Measurements from ENCODE around the gene TNFRSF14. TPM values are rescaled to one million over a fixed set of nuclear protein-coding genes. Genes with fewer than 3 reads are reported as not detected.
A peak's percentile ranks its signal among the peaks of the same experiment; 100 is the strongest.

Gene TNFRSF14
- total and polyA plus RNA-seq, 2 of the 13 experiments (the other 11 are each of a cell fraction or from before 2014, with no cell fraction given), result 11.9 to 49.9 TPM

DNA sequence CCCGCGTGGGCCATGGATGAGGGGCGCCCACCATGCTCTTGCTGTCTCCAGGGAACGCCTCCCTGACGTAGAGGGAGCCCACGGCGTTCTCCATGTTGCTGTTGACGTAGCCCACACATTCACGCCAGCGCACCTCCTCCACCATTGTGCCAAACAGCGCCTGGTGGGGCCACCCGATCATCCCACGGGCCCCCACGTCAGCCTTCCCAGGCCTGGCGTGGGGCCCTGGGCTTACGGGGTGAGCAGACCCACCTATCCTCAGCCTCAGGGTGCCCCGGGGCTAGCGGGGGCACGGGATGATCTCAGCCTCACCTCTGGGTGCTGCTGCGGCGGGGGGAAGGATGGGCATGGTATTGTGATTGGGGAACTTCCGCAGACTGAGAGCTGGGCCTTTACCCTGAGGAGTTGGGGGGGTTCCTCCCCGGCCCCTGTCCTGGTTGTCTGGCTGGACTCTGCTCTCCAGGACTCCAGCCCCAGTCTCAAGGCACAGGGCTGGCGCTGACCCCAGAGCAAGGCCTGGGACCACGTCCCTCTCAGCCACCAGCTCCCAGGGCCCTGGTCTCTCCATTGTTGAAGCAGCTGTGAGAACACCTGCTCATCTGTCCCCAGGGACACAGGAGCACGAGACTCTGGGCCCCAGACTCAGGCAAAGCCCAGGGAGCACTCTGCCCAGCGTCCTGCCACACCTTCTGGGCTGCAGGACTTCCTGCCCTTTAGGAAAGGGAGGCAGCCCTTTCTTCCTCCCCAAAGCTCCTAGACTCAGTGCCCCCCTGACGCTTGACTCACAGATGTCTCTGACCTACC is 40.6 kb downstream of the TNFRSF14 start (continued):
- TF ChIP-seq BCLAF1 (IDR thresholded peaks at IDR 0.05) (no peak), ZNF746 (CRISPR knock-in tag; IDR thresholded peaks at IDR 0.05) (no peak), MED1 (CRISPR knock-in tag; IDR thresholded peaks at IDR 0.05) (no peak), PITX1 (CRISPR knock-in tag; IDR thresholded peaks at IDR 0.05) (no peak), ZNF644 (CRISPR knock-in tag; IDR thresholded peaks at IDR 0.05; ENCODE audit: low read depth) (no peak)
- TF ChIP-seq, protein P1, sequence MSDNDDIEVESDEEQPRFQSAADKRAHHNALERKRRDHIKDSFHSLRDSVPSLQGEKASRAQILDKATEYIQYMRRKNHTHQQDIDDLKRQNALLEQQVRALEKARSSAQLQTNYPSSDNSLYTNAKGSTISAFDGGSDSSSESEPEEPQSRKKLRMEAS (IDR thresholded peaks at IDR 0.05), result no peak

DNA sequence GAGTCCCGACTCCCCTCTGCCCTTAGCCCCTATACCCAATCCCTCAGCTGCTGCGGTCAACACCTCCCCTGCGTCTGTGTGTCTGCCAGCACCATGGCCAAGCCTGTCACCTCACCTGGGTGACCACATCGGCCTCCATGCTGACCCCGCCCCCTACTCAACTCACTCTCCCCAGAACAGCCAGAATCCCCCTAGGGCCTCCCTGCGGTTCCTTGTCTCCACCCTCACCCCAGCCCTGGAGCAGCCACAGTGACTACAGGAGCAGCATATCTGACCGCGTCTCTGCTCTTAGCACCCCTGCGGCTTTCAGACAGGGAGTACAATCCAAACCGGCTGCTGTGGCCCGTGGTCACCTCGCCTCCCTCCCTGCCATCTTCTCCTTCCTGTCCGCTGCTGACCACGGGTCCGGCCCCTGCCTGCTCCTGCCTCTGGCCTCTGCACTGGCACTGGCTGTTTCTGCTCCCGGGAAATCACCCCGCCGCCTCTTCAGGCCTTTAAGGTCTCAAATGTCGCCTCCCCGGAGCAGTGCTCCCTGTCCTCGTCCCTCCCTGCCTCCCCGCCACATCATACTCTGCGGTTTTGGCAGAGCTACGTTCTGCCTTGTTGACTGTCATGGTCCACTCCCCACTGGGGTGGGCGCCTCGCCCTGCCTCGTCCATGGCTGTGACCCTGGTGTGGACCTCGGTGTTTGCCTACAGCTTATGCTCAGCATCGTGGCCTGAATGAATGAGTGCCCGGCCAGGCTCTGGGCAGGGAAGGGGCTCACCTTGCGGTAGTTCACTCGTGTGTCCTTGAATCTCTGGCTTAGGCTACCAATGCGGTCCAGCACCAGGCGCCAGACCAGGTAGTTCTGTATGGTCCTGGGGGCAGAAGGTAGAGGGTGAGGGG is 41.5 kb downstream of the TNFRSF14 start:
- Histone ChIP-seq H3K79me2 (ENCODE audit: insufficient read depth, low read length) (no peaks in the 10 kb centered on the region), H3K36me3 (replicated peaks in 1 of 2; ENCODE audit: control insufficient read depth in 1 of 2, insufficient read depth in 2 of 2, low read length in 2 of 2) (no peaks in the 10 kb centered on the region), H2AFZ (ENCODE audit: low read length) (no peak overlapping the region), H3K9me3 (ENCODE audit: low read length) (no peaks in the 10 kb centered on the region), H3K27ac (ENCODE audit: extremely low read length, insufficient read depth, low read length) (no peak overlapping the region), H3K4me1 (ENCODE audit: insufficient read depth, low read length) (peaks cover 12% of the 10 kb centered on the region), H4K20me1 (ENCODE audit: insufficient read depth, low read length) (no peaks in the 10 kb centered on the region), H3K4me3 (replicated peaks in 1 of 3; ENCODE audit: insufficient read depth in 1 of 3, low read depth in 2 of 3, low read length in 3 of 3) (no peak overlapping the region), H3K4me2 (ENCODE audit: low read depth, low read length) (no peak overlapping the region), H3K9ac (ENCODE audit: insufficient read depth, low read depth, low read length) (no peak overlapping the region), H3K27me3 (ENCODE audit: control insufficient read depth in 1 of 2, insufficient read depth in 2 of 2, low read length in 2 of 2) (peaks cover 8 to 63% of the 10 kb centered on the region in 2 experiments; a peak in 4 of 5 replicates)
- CTCF ChIA-PET (ENCODE audit: low intra/inter-chr PET ratio, low total read pairs), result no interaction called here
- POLR2A ChIA-PET, result no interaction called here
- TF ChIP-seq DMAP1 (CRISPR knock-in tag; IDR thresholded peaks at IDR 0.05) (no peak), RFX3 (CRISPR knock-in tag; IDR thresholded peaks at IDR 0.05) (no peak), ZNF263 (CRISPR knock-in tag; IDR thresholded peaks at IDR 0.05) (0 out of 2 replicates have a peak, but pooled peaks have one; percentile 37), AKNA (CRISPR knock-in tag; IDR thresholded peaks at IDR 0.05; ENCODE audit: borderline replicate concordance) (no peak)
- TF ChIP-seq, protein P2, sequence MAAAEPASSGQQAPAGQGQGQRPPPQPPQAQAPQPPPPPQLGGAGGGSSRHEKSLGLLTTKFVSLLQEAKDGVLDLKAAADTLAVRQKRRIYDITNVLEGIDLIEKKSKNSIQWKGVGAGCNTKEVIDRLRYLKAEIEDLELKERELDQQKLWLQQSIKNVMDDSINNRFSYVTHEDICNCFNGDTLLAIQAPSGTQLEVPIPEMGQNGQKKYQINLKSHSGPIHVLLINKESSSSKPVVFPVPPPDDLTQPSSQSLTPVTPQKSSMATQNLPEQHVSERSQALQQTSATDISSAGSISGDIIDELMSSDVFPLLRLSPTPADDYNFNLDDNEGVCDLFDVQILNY (CRISPR knock-in tag; conservative IDR thresholded peaks at IDR 0.05), result no peak
- in situ Hi-C loops (cut with HindIII; ENCODE audit: extremely low pct_ligation_motif_present, low pct_unique_long_range_greater_than_20kb), result no loop called here
- DNase-seq (ENCODE audit: low spot score) (no peak), ATAC-seq (no peak), FAIRE-seq (no peak)
- no TSS peak for BruUV-seq (replicated peaks)
- WGBS (ENCODE audit: low lambda C conversion rate), result 29% methylated on average over 24 of the region's 34 CpGs
- intact Hi-C loops (cut with micrococcal nuclease; ENCODE audit: unreplicated experiment), result no loop called here

Measured in HepG2 (cell line).